ENCODE results near the gene PCDH9.

Gene PCDH9

GRCh38 chr13:66357463-66357862 is 872.7 kb downstream of the PCDH9 start:
- Histone ChIP-seq H3K4me3 (no peak overlapping the region), H3K27ac (no peak overlapping the region)

DNA sequence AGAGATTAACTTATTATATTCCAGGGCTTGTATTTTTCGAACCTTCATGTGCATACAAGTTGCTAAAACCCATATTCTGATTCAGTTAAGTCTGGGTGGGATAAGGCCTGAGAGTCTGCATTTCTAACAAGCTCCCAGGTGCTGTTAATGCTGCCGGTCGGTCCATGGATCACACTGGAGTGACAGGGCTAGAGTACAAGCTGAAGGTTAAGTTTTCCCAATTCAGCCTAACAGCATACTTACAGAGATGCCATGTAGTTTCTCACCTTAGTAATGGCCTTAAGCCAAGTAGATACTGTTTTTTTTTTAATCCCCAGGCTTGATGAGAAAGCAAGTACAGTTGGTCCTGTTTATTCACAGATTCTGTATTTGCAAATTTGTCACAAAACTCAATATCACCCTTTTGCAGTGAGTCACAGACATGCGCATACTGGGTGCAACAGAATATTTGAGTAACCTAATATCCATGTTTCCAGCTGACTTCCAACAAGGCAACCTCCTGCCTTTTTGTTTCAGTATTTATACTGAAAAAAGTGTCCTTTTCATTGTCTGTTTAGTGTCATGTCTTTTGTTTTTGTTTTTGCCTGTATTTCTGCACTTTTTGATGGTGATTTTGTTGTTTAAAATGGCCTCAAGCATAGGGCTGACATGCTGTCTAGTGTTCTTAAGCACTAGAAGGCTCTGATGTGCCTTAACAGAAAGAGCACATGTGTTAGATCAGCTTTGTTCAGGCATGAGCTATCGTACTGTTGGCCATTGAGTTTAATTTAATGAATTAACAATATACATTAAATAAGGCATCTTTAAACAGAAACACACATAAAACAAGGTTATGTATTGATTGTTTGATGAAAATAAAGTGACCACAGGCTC is 875.0 kb downstream of the PCDH9 start:
- H3K27ac ChIP-seq: no peak overlapping the region
- no peak overlapping the region for H3K4me3 ChIP-seq

DNA sequence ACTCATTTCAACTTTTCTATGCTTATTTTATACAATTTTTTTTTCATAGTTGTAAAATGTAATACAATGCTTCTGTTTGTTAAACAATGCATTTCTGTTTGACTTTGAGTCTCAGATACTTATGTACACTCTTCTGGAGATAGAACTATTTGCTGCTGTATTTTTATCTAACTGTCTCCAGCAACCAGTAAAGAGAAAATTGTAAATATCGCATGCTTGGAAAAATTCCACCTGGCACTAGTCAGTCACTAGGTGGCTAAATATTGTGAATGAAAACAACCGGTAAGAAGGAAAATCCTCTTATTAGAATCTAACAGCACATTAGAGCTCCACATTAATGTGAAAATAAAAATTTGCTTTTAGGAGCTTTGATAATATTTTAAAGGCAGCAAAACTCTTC is 876.5 kb downstream of the PCDH9 start:
- Histone ChIP-seq H3K4me3 (no peak overlapping the region), H3K27ac (no peak overlapping the region)

DNA sequence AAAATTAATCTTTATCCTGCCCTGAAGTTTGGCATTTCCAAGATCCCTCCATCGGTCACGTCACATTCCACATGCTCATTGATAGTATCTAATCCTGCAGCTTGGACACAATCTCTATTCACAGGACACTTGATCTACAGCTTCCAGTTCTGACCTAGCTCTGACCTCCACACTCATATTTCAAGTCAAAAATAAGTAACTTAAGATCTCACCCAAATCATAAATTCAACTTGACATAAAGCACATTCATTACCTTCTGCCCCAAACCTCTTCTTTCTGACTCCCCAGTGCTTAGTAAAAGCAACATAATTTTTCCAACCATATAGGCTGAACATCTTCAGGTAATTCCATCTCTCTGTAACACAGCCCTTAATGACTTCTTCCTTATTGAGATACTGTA is 880.2 kb downstream of the PCDH9 start:
- H3K27ac ChIP-seq: no peak overlapping the region

DNA sequence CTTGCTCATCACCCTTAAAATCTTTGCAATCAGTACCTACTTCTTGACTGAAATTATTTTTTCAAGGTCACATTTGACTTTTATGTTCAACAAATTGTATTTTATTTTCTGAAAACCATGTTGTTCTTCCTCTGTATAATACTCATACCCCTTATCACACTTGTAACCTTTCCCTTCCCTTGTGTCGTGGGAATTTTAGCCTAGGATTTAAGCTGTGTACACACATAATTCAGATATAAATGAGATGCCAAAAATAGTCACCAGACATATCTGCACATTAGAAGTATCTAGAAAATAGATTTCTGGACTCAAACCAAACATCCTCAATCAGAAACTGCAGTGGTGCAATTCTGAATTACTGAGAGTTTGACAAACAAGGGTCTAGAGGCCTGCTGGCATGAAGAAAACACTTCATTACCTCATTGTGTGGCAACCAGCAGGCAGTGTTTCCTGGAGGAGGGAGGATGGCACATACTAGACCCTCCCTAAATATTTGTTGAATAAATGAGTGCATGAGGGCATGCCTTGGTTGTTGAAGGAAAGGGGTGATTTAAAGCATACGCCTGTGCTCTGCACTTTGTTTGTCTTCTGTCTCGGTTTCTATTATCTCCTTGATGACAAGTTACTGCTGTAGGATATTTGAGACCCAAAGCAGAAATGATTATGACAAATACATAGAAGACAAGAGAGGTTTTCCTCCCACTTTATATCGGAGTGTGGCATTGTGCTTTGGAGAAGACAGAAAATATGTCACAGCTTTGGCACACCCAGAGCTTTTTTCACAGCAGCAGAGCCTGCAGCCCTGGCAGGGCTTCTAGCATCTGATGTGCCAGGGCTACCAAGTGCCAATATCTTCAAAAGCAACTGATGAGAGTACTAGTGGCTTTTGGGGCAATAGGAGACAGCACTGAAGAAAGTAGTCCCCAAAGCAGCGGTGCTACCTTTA is 881.1 kb downstream of the PCDH9 start:
- no peak overlapping the region for H3K27ac ChIP-seq
- no peak overlapping the region for H3K4me3 ChIP-seq

More for the DNA sequence above, 880.2 kb downstream of the PCDH9 start:
- H3K4me3 ChIP-seq: no peak overlapping the region

DNA sequence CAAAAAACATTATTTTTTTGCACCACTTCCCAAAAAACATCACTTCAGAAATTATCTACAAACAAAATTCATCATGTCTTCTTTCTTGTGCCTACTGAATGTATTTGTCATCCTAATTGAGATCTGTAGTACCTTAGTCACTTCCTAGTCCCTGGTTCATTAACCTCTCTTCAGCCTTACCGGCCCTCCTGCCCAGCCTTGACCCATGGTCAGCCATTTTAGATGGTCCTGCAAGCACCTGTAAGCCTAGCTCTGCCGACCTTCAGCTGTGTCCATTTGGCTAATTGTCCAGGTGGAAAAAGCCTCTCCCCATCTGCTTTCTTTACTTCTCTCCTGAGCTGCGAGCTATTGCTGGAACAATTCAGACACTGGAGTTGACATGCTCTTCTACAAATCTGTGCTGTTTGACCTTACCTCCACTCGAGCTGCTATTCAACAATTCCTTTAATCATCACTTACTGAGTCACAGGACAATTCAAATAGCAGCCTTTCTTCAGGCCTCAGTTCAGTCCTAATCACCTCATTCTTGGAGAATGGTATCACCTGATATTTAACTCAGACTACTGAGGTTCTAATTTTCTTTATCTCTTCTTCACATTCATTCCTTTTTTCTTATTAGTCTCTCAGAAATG is 882.5 kb downstream of the PCDH9 start:
- no peak overlapping the region for H3K27ac ChIP-seq
- H3K4me3 ChIP-seq: no peak overlapping the region

GRCh38 chr13:66345971-66346370 is 884.2 kb downstream of the PCDH9 start:
- Histone ChIP-seq H3K4me3 (no peak overlapping the region), H3K27ac (no peak overlapping the region)

DNA sequence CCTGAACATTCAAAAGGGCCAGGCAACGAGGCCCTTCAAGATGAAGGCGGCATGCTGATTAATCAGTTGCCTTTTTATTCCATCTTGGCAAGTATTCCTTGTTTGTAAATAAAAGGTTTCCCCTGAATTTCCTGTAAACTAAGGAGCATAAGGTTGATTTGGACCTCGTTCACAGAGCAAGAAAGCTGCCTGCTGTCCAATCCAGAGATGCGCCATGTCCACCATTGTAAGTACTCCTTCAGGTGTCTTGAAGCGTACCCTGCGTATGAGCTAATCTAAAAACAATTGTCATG is 884.7 kb downstream of the PCDH9 start:
- H3K27ac ChIP-seq: no peak overlapping the region

DNA sequence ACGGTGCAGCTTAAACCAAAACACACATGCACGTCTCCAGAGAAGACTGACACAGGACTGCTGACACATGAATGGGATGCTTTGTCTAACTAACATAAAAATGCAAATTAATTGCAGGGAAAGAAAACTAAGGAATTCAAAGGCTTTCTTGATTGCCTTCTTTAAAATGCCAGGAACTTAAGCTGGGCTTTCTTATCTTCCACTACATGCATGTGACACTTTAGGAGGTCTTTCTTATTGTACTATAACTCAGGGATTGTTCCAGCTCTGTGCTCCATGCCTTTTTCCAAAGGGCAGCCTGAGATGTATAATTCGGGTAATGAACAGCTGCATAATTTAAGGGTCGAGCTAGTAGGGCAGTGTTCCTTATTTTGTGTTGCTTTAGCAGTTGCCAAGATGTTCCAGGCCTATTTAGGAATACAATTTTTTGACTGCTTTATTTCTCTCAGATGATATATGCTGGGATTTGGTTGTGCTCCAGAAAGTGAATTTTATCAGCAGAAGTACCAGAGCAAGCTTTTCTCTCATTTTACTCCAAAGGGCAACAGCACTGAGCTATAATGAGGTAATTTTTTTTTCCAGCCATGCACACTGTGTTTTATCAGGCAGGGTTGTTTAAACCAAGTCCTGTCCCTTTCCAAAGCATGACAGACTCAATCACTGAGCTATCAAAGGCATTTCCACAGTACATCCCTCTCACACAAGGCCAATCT is 885.2 kb downstream of the PCDH9 start:
- Histone ChIP-seq H3K4me3 (no peak overlapping the region), H3K27ac (no peak overlapping the region)

More for the DNA sequence above, 884.7 kb downstream of the PCDH9 start:
- no peak overlapping the region for H3K4me3 ChIP-seq

GRCh38 chr13:66343224-66343828 is 886.8 kb downstream of the PCDH9 start:
- H3K27ac ChIP-seq: no peak overlapping the region
- no peak overlapping the region for H3K4me3 ChIP-seq

GRCh38 chr13:66341635-66342377 is 888.3 kb downstream of the PCDH9 start:
- Histone ChIP-seq H3K27ac (no peak overlapping the region), H3K4me3 (no peak overlapping the region)

- H3K4me3 ChIP-seq: no peak overlapping the region
- no peak overlapping the region for H3K27ac ChIP-seq
Observed at GRCh38 chr13:66339214-66339613, 890.9 kb downstream of the PCDH9 start.

DNA sequence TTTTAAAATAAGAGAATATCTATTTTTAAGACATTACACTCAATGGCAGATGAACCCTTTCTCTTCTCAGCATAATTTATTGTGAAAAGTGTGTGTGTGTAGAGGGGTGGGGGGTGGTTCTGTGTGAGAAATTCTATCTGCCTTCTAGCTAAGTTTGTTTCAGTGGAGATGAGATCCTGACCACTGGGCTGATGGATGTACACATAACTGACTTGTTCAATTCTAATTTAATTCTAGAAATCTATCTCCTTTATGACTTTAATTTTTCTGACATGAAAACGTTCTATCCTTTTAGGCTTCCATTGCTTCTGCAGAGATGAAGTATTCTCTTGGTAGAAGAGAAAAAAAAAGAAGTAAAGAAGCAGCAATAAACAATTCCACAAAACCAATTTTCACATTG is 891.6 kb downstream of the PCDH9 start:
- Histone ChIP-seq H3K27ac (no peak overlapping the region), H3K4me3 (no peak overlapping the region)

- no peak overlapping the region for H3K4me3 ChIP-seq
- H3K27ac ChIP-seq: no peak overlapping the region
Observed at GRCh38 chr13:66335626-66336025, 894.5 kb downstream of the PCDH9 start.

GRCh38 chr13:66329988-66330451 is 900.1 kb downstream of the PCDH9 start:
- Histone ChIP-seq H3K27ac (no peak overlapping the region), H3K4me3 (no peak overlapping the region)

- H3K4me3 ChIP-seq: no peak overlapping the region
- H3K27ac ChIP-seq: no peak overlapping the region
Observed at GRCh38 chr13:66328476-66328875, 901.7 kb downstream of the PCDH9 start.

- no peak overlapping the region for H3K4me3 ChIP-seq
Observed at GRCh38 chr13:66323745-66324347, 906.3 kb downstream of the PCDH9 start.

DNA sequence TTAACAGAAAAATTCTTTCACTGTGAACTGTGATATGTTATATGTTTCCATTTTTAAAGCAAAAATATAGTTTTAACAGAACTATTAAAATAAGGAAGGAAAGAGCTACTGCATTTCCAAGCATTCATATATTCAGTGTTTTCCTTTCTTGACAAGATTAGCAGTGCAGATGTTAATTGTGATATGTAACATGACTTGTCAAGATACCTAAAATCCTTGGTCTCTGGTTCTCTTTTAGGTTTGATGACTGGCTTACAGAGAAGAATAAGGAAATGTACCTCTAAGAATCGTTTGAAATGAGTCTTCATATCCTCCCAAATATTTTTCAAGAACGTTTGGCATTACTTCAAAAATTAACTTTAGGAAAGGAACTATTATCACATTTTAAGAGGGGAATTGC is 907.2 kb downstream of the PCDH9 start:
- Histone ChIP-seq H3K4me3 (no peak overlapping the region), H3K27ac (no peak overlapping the region)

More at GRCh38 chr13:66323745-66324347, 906.3 kb downstream of the PCDH9 start:
- H3K27ac ChIP-seq: no peak overlapping the region

All from skin epidermis (tissue), 12 donors.